Activated CD4-positive, CD25-positive, alpha-beta regulatory T cell treated with anti-CD3 and anti-CD28 coated beads, Interleukin-2, amount 50 U/mL, for 72 hours (primary cell): Measurements from ENCODE around the gene SPANXN3.
"Not testable (repeated sequence)": the region's sequence is repeated elsewhere in the genome, so short reads cannot be mapped to it uniquely, and the experiment has no call there.

Experiments
- DNase-seq: peaks from one replicate; pipeline ENCODE4 v3.0.0; 2021

The SPANXN3 gene

GRCh38 chrX:143517375-143517774 is at the start of gene SPANXN3:
Gene SPANXN3 (minus strand): TSS chrX:143517475. CDS start chrX:143517391, 84 bp downstream.
- not testable (repeated sequence) for DNase-seq

GRCh38 chrX:143536176-143536575 is 18.9 kb upstream of the SPANXN3 start:
- DNase-seq = no peak

- DNase-seq = not testable (repeated sequence)
These were observed 15.1 kb downstream of the SPANXN3 start for GRCh38 chrX:143502196-143502595.

- no peak for DNase-seq
These were observed 16.5 kb downstream of the SPANXN3 start for GRCh38 chrX:143500751-143501150.

- no peak for DNase-seq
These were observed 31.2 kb downstream of the SPANXN3 start for GRCh38 chrX:143486105-143486504.

- no peak for DNase-seq
These were observed 40.5 kb downstream of the SPANXN3 start for GRCh38 chrX:143476751-143477150.

GRCh38 chrX:143472347-143472938 is 44.8 kb downstream of the SPANXN3 start:
- DNase-seq = no peak

GRCh38 chrX:143466130-143466529 is 51.1 kb downstream of the SPANXN3 start:
- DNase-seq = no peak

- DNase-seq = no peak
These were observed 54.6 kb downstream of the SPANXN3 start for GRCh38 chrX:143462696-143463095.

GRCh38 chrX:143461606-143462005 is 55.7 kb downstream of the SPANXN3 start:
- DNase-seq = no peak
